Stimulated activated CD4-positive, alpha-beta T cell treated with anti-CD3 and anti-CD28 coated beads, Interleukin-1b, Interleukin-23, amount 100 ng/mL, for 24 hours (primary cell): Measurements from ENCODE around the gene VPS18.

Source experiments
- DNase-seq, 4 experiments: peaks; one replicate each; pipeline ENCODE4 v3.0.0-alpha.2; 2020; ENCODE audit warnings: low read depth in 4 of 4, low spot score in 1 of 4

The VPS18 gene

GRCh38 chr15:40918146-40918798 is 24.0 kb downstream of the VPS18 start:
- DNase-seq, result no peak

- no peak for DNase-seq
These were observed 24.6 kb downstream of the VPS18 start for GRCh38 chr15:40918799-40919392.

- DNase-seq, result no peak
These were observed 27.8 kb downstream of the VPS18 start for GRCh38 chr15:40921949-40922607.

- DNase-seq, result no peak
These were observed 28.4 kb downstream of the VPS18 start for GRCh38 chr15:40922608-40923005.

GRCh38 chr15:40923551-40923950 is 29.3 kb downstream of the VPS18 start:
- DNase-seq, result no peak

- DNase-seq, result no peak
These were observed 31.2 kb downstream of the VPS18 start for GRCh38 chr15:40925495-40925862.

- DNase-seq, result no peak
These were observed 31.8 kb downstream of the VPS18 start for GRCh38 chr15:40925863-40926658.

GRCh38 chr15:40926659-40927494 is 32.6 kb downstream of the VPS18 start:
- DNase-seq, result no peak

- DNase-seq, result no peak
These were observed 33.2 kb downstream of the VPS18 start for GRCh38 chr15:40927495-40927872.

GRCh38 chr15:40927873-40928806 is 33.9 kb downstream of the VPS18 start:
- DNase-seq, result no peak

- DNase-seq, result no peak
These were observed 34.8 kb downstream of the VPS18 start, which contains the start of gene DLL4 for GRCh38 chr15:40928821-40929659. DLL4 (plus strand) TSS chr15:40929340; CDS start chr15:40929669, 329 bp downstream.

GRCh38 chr15:40929660-40930429 is 35.6 kb downstream of the VPS18 start:
- no peak for DNase-seq

- DNase-seq, result peak in 1 of 4 experiments; percentile 48
These were observed 36.4 kb downstream of the VPS18 start for GRCh38 chr15:40930430-40931299.

GRCh38 chr15:40931300-40932142 is 37.3 kb downstream of the VPS18 start:
- no peak for DNase-seq

- no peak for DNase-seq
These were observed 37.9 kb downstream of the VPS18 start for GRCh38 chr15:40932156-40932555.
